OCI-LY7 (cell line): ENCODE data around the gene CEBPB.

Experiments used
- CTCF ChIP-seq: fragments of 200-600 bp; sonication (generic); conservative IDR thresholded peaks from 2 replicates; pipeline ENCODE4 v1.5.1; 2014; ENCODE audit warnings: mild to moderate bottlenecking, antibody characterized with exemption, low read length, moderate library complexity, mixed read lengths
- EZH2phosphoT487 ChIP-seq: fragments of 200-600 bp; sonication (generic); IDR thresholded peaks from 2 replicates; pipeline ENCODE4 v1.6.1; 2018; ENCODE audit warnings: low read depth, borderline replicate concordance, mild to moderate bottlenecking, mixed run types, antibody characterized with exemption, low read length, moderate library complexity, mixed read lengths

- TF ChIP-seq CTCF (no peak), EZH2phosphoT487 (no peak)
Observed at GRCh38 chr20:50188879-50189680, 1.6 kb upstream of the CEBPB start.
